NCI-H2107 treated with DMSO at 0.1 percent for 48 hours (cell line): Measurements from ENCODE around the gene HCN3.

Source experiments
- DNase-seq: peaks from one replicate; lab custom pipeline; 2025; ENCODE audit not compliant: unreplicated experiment; lab: John Stamatoyannopoulos, UW

HCN3 gene

GRCh38 chr1:155254228-155254713 is 23.0 kb upstream of the HCN3 start:
- DNase-seq, result no peak

- no peak for DNase-seq
Observed at GRCh38 chr1:155254714-155255242, 22.5 kb upstream of the HCN3 start.

- DNase-seq, result peak; percentile 91
Observed at GRCh38 chr1:155255243-155256007, 21.8 kb upstream of the HCN3 start, which contains the start of gene ENTREP3. TSS of gene ENTREP3 (minus strand) at chr1:155255483. CDS start at chr1:155254877, 606 bp downstream.

- DNase-seq, result no peak
Observed at GRCh38 chr1:155256058-155256852, 21.0 kb upstream of the HCN3 start.

GRCh38 chr1:155260276-155260675 is 17.0 kb upstream of the HCN3 start:
- no peak for DNase-seq

GRCh38 chr1:155261493-155261851 is 15.8 kb upstream of the HCN3 start:
- DNase-seq, result no peak

GRCh38 chr1:155261852-155262673 is 15.2 kb upstream of the HCN3 start, which contains the start of gene SCAMP3:
TSS of gene SCAMP3 (minus strand) at chr1:155262360. CDS start at chr1:155262151, 209 bp downstream.
- peak; percentile 100 for DNase-seq

GRCh38 chr1:155263067-155263466 is 14.2 kb upstream of the HCN3 start:
- DNase-seq, result no peak

GRCh38 chr1:155266553-155266952 is 10.7 kb upstream of the HCN3 start:
- no peak for DNase-seq

GRCh38 chr1:155267373-155267772 is 9.9 kb upstream of the HCN3 start:
- DNase-seq, result no peak

- no peak for DNase-seq
Observed at GRCh38 chr1:155268630-155269029, 8.6 kb upstream of the HCN3 start.

- DNase-seq, result no peak
Observed at GRCh38 chr1:155269381-155269780, 7.9 kb upstream of the HCN3 start.

GRCh38 chr1:155272466-155273342 is 4.6 kb upstream of the HCN3 start:
- DNase-seq, result no peak

- DNase-seq, result peak; percentile 94
Observed at GRCh38 chr1:155273343-155274245, 3.7 kb upstream of the HCN3 start, which contains the start of gene CLK2. TSS of gene CLK2 (minus strand) at chr1:155273504. CDS start at chr1:155270977, 2,527 bp downstream.

GRCh38 chr1:155277902-155278688 is 832 bp downstream of the HCN3 start:
- peak; percentile 90 for DNase-seq

GRCh38 chr1:155278689-155279160 is 1.5 kb downstream of the HCN3 start:
- no peak for DNase-seq

GRCh38 chr1:155279268-155279667 is 2.0 kb downstream of the HCN3 start:
- DNase-seq, result no peak
